Measurements from ENCODE around the gene CNTNAP2.

Gene CNTNAP2

DNA sequence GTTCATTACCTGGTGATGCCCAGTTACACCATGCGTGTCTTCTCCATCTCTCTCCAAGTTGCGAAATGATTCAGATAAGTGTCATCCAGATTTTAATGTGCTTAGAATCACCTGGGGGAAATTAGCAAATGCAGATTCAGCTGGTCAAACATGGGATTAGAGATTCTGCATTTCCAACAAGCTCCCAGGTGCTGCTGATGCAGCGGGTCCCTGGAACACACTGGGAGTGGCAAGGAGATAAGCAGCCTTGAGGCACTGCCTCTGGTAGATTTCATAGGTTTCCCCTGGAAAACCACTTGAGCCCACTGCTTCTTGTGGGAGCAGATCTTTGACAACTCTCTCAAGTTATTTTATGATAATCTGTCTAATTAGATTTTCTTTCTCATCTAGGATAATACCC is 2278.0 kb downstream of the CNTNAP2 start:
- H3K4me3 ChIP-seq (ENCODE audit: low read depth, low read length) = no peak overlapping the region
- DNase-seq (ENCODE audit: low read depth) = no peak
- TF ChIP-seq, protein P1, sequence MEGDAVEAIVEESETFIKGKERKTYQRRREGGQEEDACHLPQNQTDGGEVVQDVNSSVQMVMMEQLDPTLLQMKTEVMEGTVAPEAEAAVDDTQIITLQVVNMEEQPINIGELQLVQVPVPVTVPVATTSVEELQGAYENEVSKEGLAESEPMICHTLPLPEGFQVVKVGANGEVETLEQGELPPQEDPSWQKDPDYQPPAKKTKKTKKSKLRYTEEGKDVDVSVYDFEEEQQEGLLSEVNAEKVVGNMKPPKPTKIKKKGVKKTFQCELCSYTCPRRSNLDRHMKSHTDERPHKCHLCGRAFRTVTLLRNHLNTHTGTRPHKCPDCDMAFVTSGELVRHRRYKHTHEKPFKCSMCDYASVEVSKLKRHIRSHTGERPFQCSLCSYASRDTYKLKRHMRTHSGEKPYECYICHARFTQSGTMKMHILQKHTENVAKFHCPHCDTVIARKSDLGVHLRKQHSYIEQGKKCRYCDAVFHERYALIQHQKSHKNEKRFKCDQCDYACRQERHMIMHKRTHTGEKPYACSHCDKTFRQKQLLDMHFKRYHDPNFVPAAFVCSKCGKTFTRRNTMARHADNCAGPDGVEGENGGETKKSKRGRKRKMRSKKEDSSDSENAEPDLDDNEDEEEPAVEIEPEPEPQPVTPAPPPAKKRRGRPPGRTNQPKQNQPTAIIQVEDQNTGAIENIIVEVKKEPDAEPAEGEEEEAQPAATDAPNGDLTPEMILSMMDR (IDR thresholded peaks at IDR 0.05; ENCODE audit: control insufficient read depth, extremely low read depth, insufficient read depth) = no peak

DNA sequence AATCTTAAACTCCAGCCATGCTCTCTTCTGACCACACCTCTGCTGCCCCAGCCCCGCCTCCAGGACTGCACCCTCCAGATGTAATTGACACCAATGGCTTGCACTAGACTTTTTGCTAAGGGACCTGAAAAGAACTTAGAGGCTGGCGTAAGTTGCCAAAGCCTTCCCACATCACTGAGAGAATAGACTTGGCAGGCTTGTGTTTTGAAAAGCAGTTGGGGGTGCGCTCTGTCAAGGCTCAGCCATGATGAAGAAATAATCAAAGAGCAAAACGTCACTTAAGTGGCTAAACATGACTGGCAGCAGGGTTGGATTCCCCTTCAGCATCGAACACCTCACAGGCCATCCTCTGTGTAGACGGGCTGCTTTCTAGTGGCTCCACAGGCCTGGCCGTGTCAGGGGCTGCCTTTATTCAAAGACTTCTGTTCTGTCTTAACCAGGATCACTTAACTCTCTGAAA is 2278.8 kb downstream of the CNTNAP2 start:
- DNase-seq (ENCODE audit: low read depth) = no peak
- TF ChIP-seq, protein P1 (IDR thresholded peaks at IDR 0.05; ENCODE audit: control insufficient read depth, extremely low read depth, insufficient read depth) = no peak
- H3K4me3 ChIP-seq (ENCODE audit: low read depth, low read length) = no peak overlapping the region

DNA sequence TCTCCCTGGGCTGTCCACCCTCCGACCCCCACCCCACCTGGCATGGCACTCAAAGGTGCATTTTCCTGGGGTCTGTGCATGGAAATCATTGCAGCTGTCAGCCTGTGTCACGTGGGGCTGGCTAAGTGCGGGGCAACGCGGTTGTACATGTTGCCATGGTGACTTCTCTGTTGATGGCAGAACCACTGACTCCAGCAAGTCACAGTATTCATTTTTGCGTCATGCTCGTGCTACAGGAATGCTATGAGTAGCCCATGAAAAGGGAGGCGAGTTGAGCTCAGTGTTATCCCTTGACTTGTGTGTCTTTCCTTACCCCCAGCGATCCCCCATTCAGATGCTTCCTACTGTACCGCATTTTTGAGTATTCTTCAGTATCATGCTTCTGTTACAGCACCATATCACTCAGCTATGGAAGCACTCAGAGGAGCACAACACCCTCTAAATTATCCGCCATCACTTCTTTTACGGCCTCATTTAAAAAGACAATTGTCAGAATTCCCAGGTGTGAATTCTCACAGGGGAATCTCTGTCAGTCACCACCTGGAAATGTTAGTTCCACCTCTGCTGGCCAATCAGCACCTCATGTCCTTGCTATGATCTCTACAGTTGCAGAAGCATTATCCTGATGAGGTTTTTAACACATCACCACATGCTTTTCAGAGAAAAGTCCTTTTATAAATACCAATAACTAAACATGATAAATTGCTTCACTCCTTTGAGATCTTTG is 2279.6 kb downstream of the CNTNAP2 start:
- TF ChIP-seq, protein P1 (IDR thresholded peaks at IDR 0.05; ENCODE audit: control insufficient read depth, extremely low read depth, insufficient read depth) = no peak
- DNase-seq (ENCODE audit: low read depth) = no peak
- H3K4me3 ChIP-seq (ENCODE audit: low read depth, low read length) = no peak overlapping the region

DNA sequence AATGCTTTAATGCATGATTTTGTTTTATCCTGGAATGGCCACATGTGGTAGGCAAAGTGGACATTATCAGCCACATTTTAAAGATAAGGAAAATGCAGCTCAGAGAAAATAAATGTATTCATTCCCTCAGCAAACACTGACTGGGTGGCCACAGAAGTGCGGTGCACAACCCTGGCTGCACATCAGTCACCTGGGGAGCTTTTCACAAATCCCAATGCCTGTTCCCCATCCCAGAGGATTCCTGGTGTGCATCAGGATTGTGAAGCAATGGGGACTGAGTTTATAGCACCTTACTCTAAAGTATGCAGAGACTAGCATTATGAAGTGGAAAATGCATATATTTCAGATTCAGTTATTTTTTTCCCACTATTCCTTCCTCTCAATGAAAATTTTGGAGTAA is 2280.5 kb downstream of the CNTNAP2 start:
- H3K4me3 ChIP-seq (ENCODE audit: low read depth, low read length) = no peak overlapping the region
- TF ChIP-seq, protein P1 (IDR thresholded peaks at IDR 0.05; ENCODE audit: control insufficient read depth, extremely low read depth, insufficient read depth) = no peak
- DNase-seq (ENCODE audit: low read depth) = no peak

DNA sequence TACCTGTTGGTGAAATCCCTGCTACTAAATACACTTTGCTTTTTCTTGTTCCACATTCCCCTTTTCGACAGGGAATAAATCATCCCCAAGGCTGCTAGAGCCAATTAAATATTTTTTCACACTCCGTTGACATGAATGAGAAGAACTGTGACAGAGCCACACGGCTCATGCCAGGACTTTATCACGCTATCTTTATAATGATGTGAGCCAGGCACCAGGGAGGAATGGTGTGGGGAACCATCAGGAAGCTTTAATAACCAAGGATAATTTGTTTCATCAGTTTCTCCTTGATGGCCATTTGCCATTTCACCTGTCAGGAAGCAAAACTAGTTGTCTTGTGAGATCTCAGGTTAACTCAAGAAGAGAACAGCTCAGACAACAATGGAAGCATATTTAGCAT is 2280.9 kb downstream of the CNTNAP2 start:
- TF ChIP-seq, protein P1 (IDR thresholded peaks at IDR 0.05; ENCODE audit: control insufficient read depth, extremely low read depth, insufficient read depth) = no peak
- H3K4me3 ChIP-seq (ENCODE audit: low read depth, low read length) = no peak overlapping the region
- no peak for DNase-seq (ENCODE audit: low read depth)

DNA sequence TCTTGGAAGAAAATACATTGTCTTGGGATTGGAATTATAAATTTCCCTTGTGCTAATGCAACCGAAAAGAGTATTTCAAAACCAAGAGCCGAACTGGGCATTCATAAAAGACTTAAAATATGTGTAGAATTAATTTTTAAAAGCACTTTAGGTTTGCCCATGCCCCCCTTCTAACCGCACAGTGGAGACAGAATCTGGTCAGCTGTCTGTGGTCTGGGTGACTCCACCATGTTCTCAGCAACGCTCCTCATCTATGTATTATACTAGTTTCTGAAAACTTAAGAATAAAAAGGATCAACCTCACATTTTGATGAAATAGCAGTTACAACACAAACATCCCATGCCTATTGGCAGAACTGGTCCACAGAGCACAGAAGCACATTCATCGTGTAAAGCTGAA is 2281.4 kb downstream of the CNTNAP2 start:
- H3K4me3 ChIP-seq (ENCODE audit: low read depth, low read length) = no peak overlapping the region
- TF ChIP-seq, protein P1 (IDR thresholded peaks at IDR 0.05; ENCODE audit: control insufficient read depth, extremely low read depth, insufficient read depth) = no peak
- no peak for DNase-seq (ENCODE audit: low read depth)

DNA sequence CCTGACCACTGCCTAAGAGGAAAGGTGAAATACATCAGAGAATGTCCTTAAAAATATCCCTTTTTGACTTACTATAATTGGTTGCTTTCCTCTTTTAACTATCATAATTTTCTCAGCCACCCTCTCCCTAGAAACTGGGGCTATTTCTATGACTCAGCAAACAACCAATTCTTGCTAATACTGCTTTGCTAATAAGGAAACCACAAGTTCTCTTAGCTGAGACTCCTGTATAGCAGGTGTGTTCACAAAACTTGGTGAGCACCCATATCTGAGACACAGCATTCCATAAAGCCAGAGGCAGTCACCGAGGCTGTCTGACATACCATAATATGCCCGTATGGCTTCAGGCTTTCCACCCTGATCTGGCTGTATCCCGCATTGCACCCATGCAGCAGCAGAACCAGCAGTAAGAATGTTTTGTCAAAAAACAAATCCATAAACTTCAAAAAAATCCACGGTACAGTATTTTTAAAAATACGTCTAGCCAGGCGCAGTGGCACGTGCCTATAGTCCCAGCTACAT is 2282.3 kb downstream of the CNTNAP2 start:
- DNase-seq (ENCODE audit: low read depth) = no peak
- TF ChIP-seq, protein P1 (IDR thresholded peaks at IDR 0.05; ENCODE audit: control insufficient read depth, extremely low read depth, insufficient read depth) = no peak
- no peak overlapping the region for H3K4me3 ChIP-seq (ENCODE audit: low read depth, low read length)
